HG03565 (cell line): ENCODE results near the gene SLITRK6.
"Not testable (repeated sequence)": the region's sequence is repeated elsewhere in the genome, so short reads cannot be mapped to it uniquely, and the experiment has no call there.

Experiments used
- ATAC-seq: cut with Tn5 transposase; IDR thresholded peaks from one replicate; pipeline ENCODE4 v1.9.1; 2021; ENCODE audit warnings: mild to moderate bottlenecking, moderate library complexity; ENCODE audit not compliant: unreplicated experiment

The SLITRK6 gene, protein sequence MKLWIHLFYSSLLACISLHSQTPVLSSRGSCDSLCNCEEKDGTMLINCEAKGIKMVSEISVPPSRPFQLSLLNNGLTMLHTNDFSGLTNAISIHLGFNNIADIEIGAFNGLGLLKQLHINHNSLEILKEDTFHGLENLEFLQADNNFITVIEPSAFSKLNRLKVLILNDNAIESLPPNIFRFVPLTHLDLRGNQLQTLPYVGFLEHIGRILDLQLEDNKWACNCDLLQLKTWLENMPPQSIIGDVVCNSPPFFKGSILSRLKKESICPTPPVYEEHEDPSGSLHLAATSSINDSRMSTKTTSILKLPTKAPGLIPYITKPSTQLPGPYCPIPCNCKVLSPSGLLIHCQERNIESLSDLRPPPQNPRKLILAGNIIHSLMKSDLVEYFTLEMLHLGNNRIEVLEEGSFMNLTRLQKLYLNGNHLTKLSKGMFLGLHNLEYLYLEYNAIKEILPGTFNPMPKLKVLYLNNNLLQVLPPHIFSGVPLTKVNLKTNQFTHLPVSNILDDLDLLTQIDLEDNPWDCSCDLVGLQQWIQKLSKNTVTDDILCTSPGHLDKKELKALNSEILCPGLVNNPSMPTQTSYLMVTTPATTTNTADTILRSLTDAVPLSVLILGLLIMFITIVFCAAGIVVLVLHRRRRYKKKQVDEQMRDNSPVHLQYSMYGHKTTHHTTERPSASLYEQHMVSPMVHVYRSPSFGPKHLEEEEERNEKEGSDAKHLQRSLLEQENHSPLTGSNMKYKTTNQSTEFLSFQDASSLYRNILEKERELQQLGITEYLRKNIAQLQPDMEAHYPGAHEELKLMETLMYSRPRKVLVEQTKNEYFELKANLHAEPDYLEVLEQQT

DNA sequence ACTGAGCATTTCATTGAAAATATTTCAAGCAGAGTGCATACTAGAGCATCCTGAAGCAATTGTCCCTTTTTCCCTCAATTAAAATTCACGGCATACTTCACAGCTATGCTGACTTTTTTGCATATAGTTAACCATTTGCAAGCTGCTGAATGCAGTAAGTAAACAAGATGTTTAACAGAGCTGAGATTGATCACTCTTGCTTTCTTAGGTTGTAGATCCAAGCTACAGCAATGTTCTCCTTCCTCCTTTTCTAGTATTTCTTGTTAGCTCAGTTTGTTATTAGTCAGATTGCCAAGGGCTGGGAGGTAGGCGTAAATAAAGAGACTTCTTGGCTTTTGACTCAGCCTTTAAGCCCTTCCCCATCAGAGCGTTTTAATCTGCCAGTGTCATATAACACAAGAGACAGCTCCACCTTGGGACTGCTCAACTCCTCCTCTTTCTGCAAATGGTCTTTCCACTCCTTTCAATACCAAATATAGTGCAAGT, at the start of gene SLITRK6:
Gene SLITRK6, minus strand, starts transcription at position 323 of the 486 bp plus-strand sequence. CDS start 2,911 bp downstream, outside the sequence.
- no peak for ATAC-seq

DNA sequence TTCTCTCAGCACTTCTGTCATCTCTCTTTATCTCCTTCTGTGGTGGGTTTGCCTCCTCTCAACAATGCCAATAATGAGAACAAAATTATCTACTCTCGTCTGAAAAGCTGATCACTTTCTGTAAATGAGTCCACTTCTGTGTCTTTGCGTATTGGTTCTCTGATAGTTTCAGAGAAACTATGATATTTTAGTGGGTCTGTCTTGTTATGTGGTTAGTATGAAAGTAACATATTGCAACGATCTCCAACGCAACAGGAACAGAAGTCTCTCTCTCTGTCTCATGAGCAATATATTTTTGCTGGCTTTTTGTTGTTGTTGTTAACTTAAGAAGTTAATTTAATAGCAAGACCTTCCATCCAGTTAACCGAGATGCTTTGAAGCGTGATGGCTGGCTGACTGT, 47.8 kb upstream of the SLITRK6 start:
- no peak for ATAC-seq

- ATAC-seq: no peak
These were observed 42.2 kb upstream of the SLITRK6 start for GRCh38 chr13:85841427-85841826.

- ATAC-seq: no peak
These were observed 34.7 kb upstream of the SLITRK6 start for GRCh38 chr13:85833921-85834320.

- peak; percentile 67 for ATAC-seq
These were observed 29.0 kb upstream of the SLITRK6 start for GRCh38 chr13:85828094-85828684.

GRCh38 chr13:85825454-85825853, 26.2 kb upstream of the SLITRK6 start:
- no peak for ATAC-seq

- ATAC-seq: no peak
These were observed 24.6 kb upstream of the SLITRK6 start for GRCh38 chr13:85823832-85824231.

- no peak for ATAC-seq
These were observed 20.3 kb upstream of the SLITRK6 start for GRCh38 chr13:85819513-85819912.

GRCh38 chr13:85816413-85816812, 17.2 kb upstream of the SLITRK6 start:
- no peak for ATAC-seq

DNA sequence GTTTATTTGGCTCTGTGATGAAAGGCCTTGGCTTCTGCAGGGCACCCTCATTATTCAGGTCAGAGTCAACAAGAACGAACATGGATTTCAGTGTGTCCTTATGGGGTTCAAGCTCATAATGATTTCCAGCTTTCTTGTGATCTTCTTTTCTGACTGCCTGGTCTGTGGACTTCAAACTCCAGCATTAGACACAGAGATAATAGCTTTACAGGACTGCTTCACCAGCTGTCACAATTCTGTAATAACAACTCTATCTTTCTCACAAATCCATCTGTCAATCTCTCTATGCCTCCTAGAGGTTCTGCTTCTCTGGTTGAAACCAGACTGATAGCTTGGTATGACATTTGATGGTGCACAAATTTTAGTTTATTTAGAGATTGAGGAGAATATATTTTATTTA, 13.1 kb upstream of the SLITRK6 start:
- no peak for ATAC-seq

- ATAC-seq: no peak
These were observed 9.6 kb upstream of the SLITRK6 start for GRCh38 chr13:85808811-85809210.

- ATAC-seq: peak; percentile 74
These were observed 7.4 kb upstream of the SLITRK6 start for GRCh38 chr13:85806553-85807175.

- ATAC-seq: no peak
These were observed 663 bp downstream of the SLITRK6 start for GRCh38 chr13:85798556-85798955.

DNA sequence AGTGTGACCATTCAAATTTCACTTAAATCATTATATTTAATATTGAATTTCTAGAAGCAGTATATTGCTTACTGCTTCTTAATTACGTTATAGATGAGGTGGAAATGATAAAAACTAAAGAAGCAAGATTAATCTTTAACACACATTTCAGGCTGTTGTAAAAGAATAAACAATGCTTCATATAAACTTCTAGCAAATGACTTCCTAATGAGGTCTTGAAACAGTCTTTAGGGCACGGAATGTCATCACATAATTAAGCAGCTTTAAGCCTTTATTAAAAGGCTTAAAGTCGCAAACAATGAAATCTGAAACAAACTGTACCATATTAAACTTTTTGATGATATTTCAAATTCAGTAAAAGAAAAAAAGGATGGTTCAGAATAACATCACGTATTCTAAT, 1.9 kb downstream of the SLITRK6 start:
- ATAC-seq: no peak

DNA sequence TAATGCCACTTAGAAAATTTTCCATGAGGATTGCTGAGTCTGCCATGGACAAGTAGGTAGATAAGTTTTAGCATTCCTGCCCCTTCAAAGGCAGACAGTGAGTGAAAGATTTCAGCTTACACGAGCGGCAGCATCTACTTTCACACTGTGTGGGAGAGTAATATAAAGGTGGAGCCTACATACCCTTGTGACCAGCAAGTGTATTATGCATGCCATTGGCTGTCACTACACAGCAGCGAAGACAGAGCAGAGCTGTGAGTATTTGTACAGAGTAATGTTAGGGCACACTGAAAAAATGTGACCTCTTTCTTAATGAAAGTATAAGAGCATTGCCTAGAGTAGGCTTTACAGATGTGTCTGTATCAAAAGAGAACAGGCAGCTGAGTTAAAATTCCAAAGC, 14.0 kb downstream of the SLITRK6 start:
- ATAC-seq: no peak

- ATAC-seq: no peak
These were observed 26.9 kb downstream of the SLITRK6 start for GRCh38 chr13:85772367-85772766.

GRCh38 chr13:85771856-85772255, 27.4 kb downstream of the SLITRK6 start:
- no peak for ATAC-seq

GRCh38 chr13:85768946-85769345, 30.3 kb downstream of the SLITRK6 start:
- ATAC-seq: no peak

GRCh38 chr13:85755123-85755522, 44.1 kb downstream of the SLITRK6 start:
- ATAC-seq: no peak

- ATAC-seq: not testable (repeated sequence)
These were observed 55.9 kb downstream of the SLITRK6 start for GRCh38 chr13:85743201-85743770.
